GM08714 (cell line): Measurements from ENCODE around the gene C1RL.

Experiments used
- H3K4me3 ChIP-seq: fragments of 200-500 bp; sonication (Bioruptor generic); 2 replicates; pipeline ENCODE4 v1.5.1; 2014; ENCODE audit warnings: mild to moderate bottlenecking, low read length, inconsistent platforms
- ZNF274 ChIP-seq: IDR thresholded peaks from 2 replicates; pipeline ENCODE4 v1.6.1; 2012; ENCODE audit warnings: mild to moderate bottlenecking, low read depth, low read length

C1RL gene

DNA sequence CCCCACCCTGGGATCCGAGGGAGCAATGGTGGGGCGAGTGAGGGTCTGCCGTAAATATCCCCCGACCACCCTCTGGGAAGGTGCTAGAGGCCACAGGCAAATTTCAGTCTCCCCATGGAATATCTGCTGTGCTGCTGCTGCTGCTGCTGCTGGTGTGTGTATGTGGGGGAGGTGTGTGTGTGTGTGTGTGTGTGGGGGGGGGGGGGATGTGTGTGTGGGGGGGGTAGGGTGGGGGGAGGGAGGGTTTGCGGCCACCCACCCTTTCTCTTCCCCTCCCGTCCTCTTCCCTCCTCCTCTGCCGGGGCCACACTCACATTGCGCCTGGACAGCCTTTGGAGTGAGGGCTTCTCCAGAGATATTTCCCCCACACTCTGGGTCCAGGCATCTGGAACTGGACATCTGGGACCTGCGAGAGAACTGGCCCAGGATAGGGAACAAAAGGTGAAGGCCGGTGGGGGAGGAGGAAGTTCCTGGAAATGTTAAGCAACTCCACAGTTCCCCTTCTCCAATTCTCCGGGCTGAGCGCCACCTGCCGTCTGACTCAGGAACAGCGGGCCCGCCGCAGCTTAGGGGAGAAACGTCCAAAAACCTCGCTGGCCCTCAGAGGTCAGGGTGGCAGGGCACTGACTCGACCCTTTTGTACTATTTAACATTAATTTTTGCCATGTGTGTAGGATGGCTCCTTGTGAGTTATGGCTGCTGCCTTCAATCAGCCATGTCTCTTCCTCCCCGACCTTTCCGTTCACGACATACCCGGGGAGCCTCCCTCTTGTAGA is at the start of gene C1RL:
Gene C1RL (minus strand): TSS at position 419 of the 776 bp plus-strand sequence. CDS start 34 bp downstream, at position 385.
- no peak for TF ChIP-seq ZNF274
- peak within 1 kb of the TSS; percentile 83 for H3K4me3 ChIP-seq

DNA sequence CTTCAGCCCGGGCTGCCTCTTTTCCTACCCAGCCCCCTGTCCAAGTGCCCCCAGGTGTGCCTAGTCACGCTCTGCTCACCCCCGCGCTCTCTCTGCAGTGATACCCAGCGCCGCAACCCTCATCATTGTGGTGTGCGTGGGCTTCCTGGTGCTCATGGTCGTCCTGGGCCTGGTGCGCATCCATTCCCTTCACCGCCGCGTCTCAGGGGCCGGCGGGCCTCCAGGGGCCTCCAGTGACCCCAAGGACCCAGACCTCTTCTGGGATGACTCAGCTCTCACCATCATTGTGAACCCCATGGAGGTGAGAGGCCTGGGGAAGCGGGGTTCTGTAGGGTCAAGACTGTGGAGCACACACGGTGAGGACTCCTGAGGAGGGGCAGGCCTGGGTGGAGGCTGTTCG is 48.4 kb upstream of the C1RL start:
- H3K4me3 ChIP-seq, result no peak overlapping the region
- TF ChIP-seq ZNF274, result no peak

DNA sequence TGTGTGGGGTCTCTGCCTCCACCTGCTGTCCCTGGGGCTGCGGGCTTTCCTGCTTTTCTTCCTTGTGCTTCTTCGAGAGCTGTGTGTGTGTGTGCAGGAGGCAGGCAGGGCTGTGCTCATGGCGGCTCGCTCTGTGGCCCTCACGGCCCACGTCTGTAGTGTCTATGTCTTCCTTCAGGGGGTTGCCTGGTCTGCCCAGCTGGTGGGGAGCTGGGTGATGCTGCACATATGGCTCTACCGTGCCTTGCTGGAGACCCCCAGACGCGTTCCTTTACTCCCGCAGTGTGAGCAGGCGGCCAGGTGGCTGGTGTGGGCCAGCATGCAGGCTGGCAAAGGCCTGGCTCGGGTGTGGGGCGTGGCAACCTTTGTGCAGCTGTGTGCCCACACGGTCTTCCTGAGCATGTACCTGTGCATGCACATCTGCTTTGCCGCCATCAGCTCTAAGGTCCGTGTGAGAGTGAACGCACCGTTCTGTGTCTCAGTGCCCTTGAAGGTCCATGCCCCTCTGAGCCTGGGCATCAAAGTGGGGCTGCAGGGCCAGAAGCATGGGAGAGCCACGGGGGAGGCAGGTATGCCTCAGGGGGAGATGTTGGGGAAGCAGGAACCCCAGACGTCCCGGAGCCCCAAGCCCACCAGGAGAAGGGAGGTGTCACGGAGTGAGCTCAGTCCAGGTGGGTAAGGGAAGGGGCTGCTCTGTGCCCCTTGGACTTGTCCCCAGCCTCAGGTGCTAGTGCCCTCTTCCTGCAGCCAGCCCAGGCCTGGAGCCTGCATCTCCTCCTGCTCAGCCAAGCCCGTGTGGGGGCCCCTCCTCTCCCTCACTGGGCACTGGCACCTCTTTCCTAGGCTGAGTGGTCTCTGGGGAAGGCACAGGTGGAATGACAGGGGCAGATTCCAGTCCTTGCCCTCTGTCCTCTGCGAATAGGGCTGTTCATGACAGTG is 47.5 kb upstream of the C1RL start:
- TF ChIP-seq ZNF274, result no peak
- no peak overlapping the region for H3K4me3 ChIP-seq

DNA sequence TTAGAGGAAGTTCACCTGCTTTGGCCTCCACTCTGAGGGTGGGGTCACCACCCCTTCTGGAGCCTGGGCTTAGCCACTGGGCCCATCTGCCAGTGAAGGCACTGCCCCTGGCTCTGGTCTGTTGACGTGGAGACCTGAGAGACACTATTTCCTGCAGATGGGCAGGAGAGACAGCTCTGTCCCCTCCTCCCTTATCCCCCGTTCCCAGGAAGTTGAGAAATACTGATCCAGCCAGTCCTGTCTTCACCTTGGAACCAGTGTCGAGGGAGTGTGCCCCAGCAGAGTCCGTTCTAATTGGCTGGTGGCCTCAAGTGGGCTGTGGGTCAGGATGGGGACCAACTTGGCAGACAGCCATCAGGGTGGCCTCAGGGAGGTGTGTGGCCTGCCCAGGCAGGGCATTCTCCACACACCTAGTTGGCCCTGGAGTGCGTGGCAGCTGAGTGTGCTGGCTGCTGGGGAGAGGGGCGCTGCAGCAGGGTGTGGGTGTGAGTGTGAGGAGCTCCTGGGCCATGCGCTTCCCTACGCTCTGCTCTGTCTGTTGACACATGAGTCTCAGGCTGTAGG is 46.5 kb upstream of the C1RL start:
- no peak for TF ChIP-seq ZNF274
- no peak overlapping the region for H3K4me3 ChIP-seq

DNA sequence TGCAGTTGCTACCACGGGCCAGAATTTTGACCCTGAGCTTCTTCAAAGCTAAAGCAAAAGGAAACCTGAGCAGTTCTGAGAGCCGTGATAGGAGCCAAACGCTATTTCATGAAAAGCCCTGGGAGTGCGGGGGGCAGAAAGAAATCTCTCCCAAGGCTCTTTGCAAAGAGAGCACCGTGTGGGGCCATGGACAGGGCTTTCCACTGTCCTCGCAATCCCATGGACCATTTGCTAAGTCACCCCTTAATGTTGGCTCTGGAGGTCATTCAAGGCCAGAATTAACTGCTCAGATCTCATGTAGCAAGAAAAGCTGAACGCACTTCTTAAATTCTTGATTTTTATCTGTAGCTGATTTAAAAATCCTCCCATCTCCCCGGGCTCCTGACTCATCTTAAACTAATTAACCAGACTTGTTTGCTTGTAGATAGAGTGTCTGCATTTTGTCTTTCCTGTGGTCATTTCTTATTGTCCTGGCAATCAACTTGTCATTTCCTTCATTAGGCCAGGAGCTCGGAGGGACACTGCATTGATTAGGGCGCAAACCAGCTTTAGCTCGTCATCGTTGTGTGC is 46.0 kb upstream of the C1RL start:
- H3K4me3 ChIP-seq, result no peak overlapping the region
- TF ChIP-seq ZNF274, result no peak

- no peak overlapping the region for H3K4me3 ChIP-seq
- TF ChIP-seq ZNF274, result no peak
Measured at GRCh38 chr12:7154042-7154441, 45.0 kb upstream of the C1RL start.

DNA sequence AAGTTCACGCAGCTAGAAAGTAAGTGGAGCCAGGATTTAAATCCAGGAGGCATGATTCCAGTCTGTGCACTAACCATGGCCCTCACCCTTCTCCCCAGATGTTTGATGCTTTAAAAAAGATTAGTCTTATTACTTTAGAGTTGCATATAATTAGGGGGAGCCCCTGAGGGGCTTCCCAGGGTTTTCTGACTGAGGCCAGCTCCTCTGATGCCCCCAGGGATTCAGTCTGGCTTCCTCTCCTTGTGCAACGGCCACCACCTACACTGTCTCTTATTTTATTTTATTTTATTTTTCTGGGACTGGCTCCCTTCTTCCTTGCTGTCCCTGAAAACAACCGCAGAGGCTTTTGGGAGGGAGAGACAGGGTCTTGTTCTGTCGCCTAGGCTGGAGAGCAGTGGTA is 43.8 kb upstream of the C1RL start:
- no peak for TF ChIP-seq ZNF274
- no peak overlapping the region for H3K4me3 ChIP-seq

DNA sequence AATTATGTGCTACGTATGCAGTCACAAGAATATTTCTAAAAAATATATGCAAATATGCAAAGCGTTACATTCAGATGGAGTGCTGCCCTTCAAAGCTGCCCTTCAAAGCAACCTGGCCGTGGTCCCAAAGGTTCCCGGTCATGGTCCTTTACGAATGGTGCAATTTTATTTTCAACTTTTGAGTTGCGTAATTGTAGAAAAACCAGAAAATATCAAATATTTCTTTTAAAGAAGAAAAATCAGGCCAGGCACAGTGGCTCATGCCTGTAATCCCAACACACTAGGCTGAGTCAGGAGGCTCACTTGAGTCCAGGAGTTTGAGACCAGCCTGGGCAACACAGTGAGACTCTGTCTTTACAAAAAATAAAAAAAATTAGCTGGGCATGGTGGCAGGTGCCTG is 42.5 kb upstream of the C1RL start:
- TF ChIP-seq ZNF274, result no peak
- H3K4me3 ChIP-seq, result no peak overlapping the region

- no peak overlapping the region for H3K4me3 ChIP-seq
- TF ChIP-seq ZNF274, result no peak
Measured at GRCh38 chr12:7150841-7151240, 41.8 kb upstream of the C1RL start.

- no peak for TF ChIP-seq ZNF274
- H3K4me3 ChIP-seq, result no peak overlapping the region
Measured at GRCh38 chr12:7150356-7150755, 41.3 kb upstream of the C1RL start.

DNA sequence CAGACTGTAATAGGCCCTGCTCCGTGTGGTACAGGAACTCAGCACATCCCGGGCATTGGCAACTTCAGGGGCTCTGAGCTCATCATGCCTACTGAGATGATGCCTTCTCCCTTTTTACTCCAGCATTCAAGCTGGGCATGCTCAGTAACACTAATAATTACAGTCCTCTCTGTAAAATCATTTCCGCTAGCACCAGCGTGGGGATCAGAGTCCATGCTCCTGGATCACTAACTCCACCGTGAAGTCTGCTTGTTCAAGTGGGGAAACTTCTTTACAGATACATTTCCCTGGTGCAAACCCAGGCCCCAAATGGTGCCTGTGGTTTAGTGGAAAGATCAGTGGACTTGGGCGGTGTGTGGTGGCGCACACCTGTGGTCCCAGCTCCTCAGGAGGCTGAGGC is 37.9 kb upstream of the C1RL start:
- TF ChIP-seq ZNF274, result no peak
- H3K4me3 ChIP-seq, result no peak overlapping the region

- no peak overlapping the region for H3K4me3 ChIP-seq
- no peak for TF ChIP-seq ZNF274
Measured at GRCh38 chr12:7146228-7146627, 37.2 kb upstream of the C1RL start.

GRCh38 chr12:7145671-7146070 is 36.7 kb upstream of the C1RL start:
- H3K4me3 ChIP-seq, result no peak overlapping the region
- TF ChIP-seq ZNF274, result no peak

DNA sequence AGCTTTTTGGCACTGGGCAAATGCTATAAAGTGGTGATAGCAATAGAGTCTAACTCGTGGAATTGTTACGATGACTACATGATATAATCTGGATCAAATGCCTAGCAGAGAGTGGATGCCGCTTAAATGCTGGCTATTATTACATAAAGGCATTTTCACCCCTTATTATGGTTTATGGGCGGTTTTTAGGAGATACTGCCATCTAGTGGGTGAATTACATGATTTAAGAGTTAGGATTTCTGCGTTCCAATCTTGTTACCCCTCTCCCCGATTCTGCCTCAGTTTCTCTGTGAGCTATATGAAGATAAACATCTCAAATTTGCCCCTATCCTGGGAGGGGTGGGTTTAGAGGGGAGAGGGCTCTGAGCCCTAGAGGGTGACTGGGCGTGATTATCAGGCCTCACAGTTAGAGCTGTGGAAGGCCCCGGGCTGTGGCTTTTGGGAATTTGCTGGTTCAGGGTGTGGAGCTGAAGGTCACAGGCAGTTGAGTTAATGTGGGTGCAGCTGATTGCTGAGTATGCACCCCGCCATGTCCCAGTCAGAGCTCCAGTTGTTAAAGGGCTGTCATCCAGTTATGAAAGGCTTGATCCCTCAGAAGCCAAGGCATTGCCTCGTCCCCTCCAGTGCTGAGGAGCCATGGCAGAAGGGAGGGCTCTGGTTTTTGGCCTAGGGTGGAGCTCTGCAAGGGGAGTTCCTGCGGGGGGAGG is 35.6 kb upstream of the C1RL start:
- H3K4me3 ChIP-seq, result no peak overlapping the region
- no peak for TF ChIP-seq ZNF274

DNA sequence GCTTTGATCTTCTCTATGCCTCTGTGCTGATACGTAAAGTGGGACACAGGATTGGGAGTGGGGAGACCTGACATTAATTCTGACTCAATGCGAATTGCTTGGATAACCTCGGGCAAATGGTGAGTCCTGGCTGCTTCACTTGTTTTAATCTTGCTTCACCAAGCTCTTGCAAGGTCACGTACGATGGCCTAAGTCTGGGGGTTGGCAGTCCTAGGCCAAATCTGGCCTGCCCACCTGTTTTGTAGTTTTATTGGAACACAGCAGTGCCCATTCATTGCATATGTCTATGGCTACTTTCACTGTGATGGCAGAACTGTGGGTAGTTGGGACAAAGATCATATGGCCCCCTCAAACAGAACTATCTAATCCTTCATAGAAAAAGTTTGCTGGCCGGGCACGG is 34.5 kb upstream of the C1RL start:
- TF ChIP-seq ZNF274, result no peak
- no peak overlapping the region for H3K4me3 ChIP-seq
